Endodermal cell (in vitro differentiated cells): ENCODE measurements around the gene AAMDC. TPM values are rescaled to one million over a fixed set of nuclear protein-coding genes. Genes with fewer than 3 reads are reported as not detected.

Experiments used
- DNase-seq: peaks from one replicate; pipeline ENCODE4 v3.0.0-alpha.2; 2017
- H3K27ac ChIP-seq: 2 replicates; pipeline ENCODE4 v1.5.1; 2013; ENCODE audit warnings: mild to moderate bottlenecking, low read depth, low read length, moderate library complexity
- H3K27me3 ChIP-seq: 2 replicates; pipeline ENCODE4 v1.6.1; 2013; ENCODE audit warnings: mild to moderate bottlenecking, low read length, moderate library complexity; ENCODE audit not compliant: insufficient read depth, control insufficient read depth, poor library complexity, severe bottlenecking
- H3K36me3 ChIP-seq: 2 replicates; pipeline ENCODE4 v1.7.0; 2013; ENCODE audit warnings: mild to moderate bottlenecking, low read length, moderate library complexity; ENCODE audit not compliant: control insufficient read depth, insufficient read depth
- H3K4me1 ChIP-seq: one replicate; pipeline ENCODE4 v1.7.0; 2013; ENCODE audit warnings: low read length; ENCODE audit not compliant: control insufficient read depth, insufficient read depth
- H3K4me3 ChIP-seq: 2 replicates; pipeline ENCODE4 v1.5.1; 2013; ENCODE audit warnings: mild to moderate bottlenecking, low read length, moderate library complexity
- H3K9ac ChIP-seq: 2 replicates; pipeline ENCODE4 v1.6.1; 2013; ENCODE audit warnings: mild to moderate bottlenecking, low read length, moderate library complexity; ENCODE audit not compliant: poor library complexity, severe bottlenecking; ENCODE audit errors: extremely low read depth
- H3K9me3 ChIP-seq: 2 replicates; pipeline ENCODE4 v1.6.1; 2013; ENCODE audit warnings: mild to moderate bottlenecking, low read length, moderate library complexity; ENCODE audit not compliant: control insufficient read depth
- H3K27ac Mint-ChIP-seq: 2 replicates; pipeline ENCODE4 v1.8.0; 2020; ENCODE audit warnings: mixed read lengths
- H3K27me3 Mint-ChIP-seq: 2 replicates; pipeline ENCODE4 v1.8.0; 2021; ENCODE audit warnings: mild to moderate bottlenecking, mixed read lengths; ENCODE audit not compliant: insufficient read depth
- H3K36me3 Mint-ChIP-seq: 2 replicates; pipeline ENCODE4 v1.8.0; 2020; ENCODE audit warnings: low read depth, mixed read lengths
- H3K4me1 Mint-ChIP-seq: 2 replicates; pipeline ENCODE4 v1.8.0; 2020; ENCODE audit warnings: mixed read lengths
- H3K4me3 Mint-ChIP-seq: 2 replicates; pipeline ENCODE4 v1.8.0; 2020; ENCODE audit warnings: mild to moderate bottlenecking, moderate library complexity, mixed read lengths
- H3K9me3 Mint-ChIP-seq: 2 replicates; pipeline ENCODE4 v1.8.0; 2020; ENCODE audit warnings: mild to moderate bottlenecking, mixed read lengths
- CTCF ChIP-seq: fragments of 200-600 bp; sonication (generic); conservative IDR thresholded peaks from 2 replicates; pipeline ENCODE4 v1.5.0; 2021; ENCODE audit warnings: antibody characterized with exemption, mild to moderate bottlenecking
- WGBS, 2 experiments: methylation state at CpG; one replicate each; pipeline versions ENCODE4 v1.1.5 to v1.1.7; 2013; ENCODE audit warnings: missing lambda C conversion rate in 2 of 2, mixed read lengths in 1 of 2; ENCODE audit not compliant: insufficient coverage in 1 of 2, insufficient read length in 1 of 2; 5-methylcytosine and 5-hydroxymethylcytosine counted together
- total RNA-seq, 2 donors: library from RNA; stranded (reverse); fragmentation: NEBNext Ultra II Directional in 1 of 2; extraction: Animal tissue kit (Norgen Biotek cat#: 25700) in 1 of 2; gene quantifications; 2 replicates in 1 of 2; 3 replicates in 1 of 2; pipeline ENCODE4 v1.2.1, GENCODE V29; 2021

AAMDC gene
- total RNA-seq, 2 donors from 2014 or later: 19.0 to 27.0 TPM

- Mint-ChIP-seq H3K27ac (peak overlapping the region; percentile 46), H3K4me1 (peaks cover 3% of the 10 kb centered on the region), H3K4me3 (no peak overlapping the region), H3K9me3 (no peaks in the 10 kb centered on the region), H3K36me3 (peaks cover 20% of the 10 kb centered on the region), H3K27me3 (no peaks in the 10 kb centered on the region)
- H3K4me1 ChIP-seq: no peaks in the 10 kb centered on the region
- no peak overlapping the region for H3K9ac ChIP-seq
- H3K36me3 ChIP-seq: peaks cover 18% of the 10 kb centered on the region
- no peaks in the 10 kb centered on the region for H3K27me3 ChIP-seq
- no peak overlapping the region for H3K4me3 ChIP-seq
- H3K9me3 ChIP-seq: no peaks in the 10 kb centered on the region
- no peak for DNase-seq
- no peak overlapping the region for H3K27ac ChIP-seq
- TF ChIP-seq CTCF: no peak
Observed at GRCh38 chr11:77806415-77806814, 14.5 kb upstream of the AAMDC start.

GRCh38 chr11:77806993-77807392 is 14.0 kb upstream of the AAMDC start:
- H3K4me3 ChIP-seq: no peak overlapping the region
- peaks cover 19% of the 10 kb centered on the region for H3K36me3 ChIP-seq
- H3K4me1 ChIP-seq: no peaks in the 10 kb centered on the region
- no peaks in the 10 kb centered on the region for H3K9me3 ChIP-seq
- Mint-ChIP-seq H3K4me1 (peaks cover 2% of the 10 kb centered on the region), H3K36me3 (peaks cover 23% of the 10 kb centered on the region), H3K27ac (no peak overlapping the region), H3K4me3 (no peak overlapping the region), H3K27me3 (no peaks in the 10 kb centered on the region), H3K9me3 (no peaks in the 10 kb centered on the region)
- DNase-seq: no peak
- no peaks in the 10 kb centered on the region for H3K27me3 ChIP-seq
- TF ChIP-seq CTCF: no peak
- WGBS, 2 experiments: 94% methylated on average over 2 of the region's 2 CpGs
- no peak overlapping the region for H3K27ac ChIP-seq
- H3K9ac ChIP-seq: no peak overlapping the region

- Histone ChIP-seq H3K4me1 (no peaks in the 10 kb centered on the region), H3K36me3 (peaks cover 20% of the 10 kb centered on the region), H3K27me3 (no peaks in the 10 kb centered on the region), H3K27ac (no peak overlapping the region), H3K9ac (no peak overlapping the region), H3K4me3 (no peak overlapping the region), H3K9me3 (peaks cover 13% of the 10 kb centered on the region)
- no peak for DNase-seq
- H3K27me3 Mint-ChIP-seq: no peaks in the 10 kb centered on the region
- 92 to 95% methylated on average over 9 of the region's 9 CpGs for WGBS, 2 experiments
- peaks cover 12% of the 10 kb centered on the region for H3K9me3 Mint-ChIP-seq
- no peak overlapping the region for H3K4me3 Mint-ChIP-seq
- peaks cover 34% of the 10 kb centered on the region for H3K36me3 Mint-ChIP-seq
- H3K4me1 Mint-ChIP-seq: peaks cover 2% of the 10 kb centered on the region
- TF ChIP-seq CTCF: no peak
- no peak overlapping the region for H3K27ac Mint-ChIP-seq
Observed at GRCh38 chr11:77813256-77813655, 7.7 kb upstream of the AAMDC start.
